HG02798 (cell line): Measurements from ENCODE around the gene MSI2.

Source experiments
- ATAC-seq: cut with Tn5 transposase; IDR thresholded peaks from one replicate; pipeline ENCODE4 v1.9.1; 2021; ENCODE audit warnings: mild to moderate bottlenecking; ENCODE audit not compliant: unreplicated experiment, poor library complexity

The MSI2 gene

DNA sequence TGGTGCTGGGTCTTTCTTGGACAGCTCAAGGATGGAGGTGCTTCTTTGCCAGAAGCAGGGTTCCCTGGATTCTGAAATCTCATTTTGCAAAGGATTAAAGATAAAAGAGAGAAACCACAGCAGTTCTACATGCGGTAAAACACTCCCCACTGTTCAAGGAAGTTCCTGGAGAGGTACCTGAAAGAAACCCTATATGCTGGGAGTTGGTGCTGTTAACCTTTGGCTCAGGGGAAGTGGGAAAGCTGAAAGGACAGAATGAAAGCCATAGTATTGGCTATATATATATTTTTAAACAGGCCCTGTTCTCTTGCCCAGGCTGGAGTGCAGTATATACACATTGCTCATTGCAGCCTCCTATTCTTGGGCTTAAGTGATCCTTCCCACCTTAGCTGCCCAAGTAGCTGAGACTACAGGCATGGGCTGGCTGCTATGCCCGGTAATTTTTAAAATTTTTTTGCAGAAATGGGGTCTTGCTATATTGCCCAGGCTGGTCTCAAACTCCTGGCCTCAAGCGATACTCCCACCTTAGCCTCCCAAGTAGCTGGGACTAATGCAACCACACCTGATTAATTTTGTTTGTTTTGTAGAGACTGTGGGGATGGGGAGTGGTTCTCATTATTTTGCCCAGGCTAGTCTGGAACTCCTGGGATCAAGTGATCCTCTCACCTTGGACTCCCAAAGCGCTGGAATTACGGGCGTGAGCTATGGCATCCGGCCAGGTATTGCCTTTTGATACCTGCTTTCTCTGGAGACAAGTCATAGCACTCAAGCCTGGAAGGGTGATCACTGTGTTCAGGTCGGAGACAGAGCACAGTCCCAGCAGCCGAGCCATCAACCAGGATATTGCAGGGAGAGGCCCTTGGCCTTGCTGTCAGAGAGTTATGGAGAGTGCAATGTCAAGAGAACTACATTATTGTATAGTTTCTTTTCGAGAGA is 55.2 kb downstream of the MSI2 start:
- ATAC-seq, result no peak

DNA sequence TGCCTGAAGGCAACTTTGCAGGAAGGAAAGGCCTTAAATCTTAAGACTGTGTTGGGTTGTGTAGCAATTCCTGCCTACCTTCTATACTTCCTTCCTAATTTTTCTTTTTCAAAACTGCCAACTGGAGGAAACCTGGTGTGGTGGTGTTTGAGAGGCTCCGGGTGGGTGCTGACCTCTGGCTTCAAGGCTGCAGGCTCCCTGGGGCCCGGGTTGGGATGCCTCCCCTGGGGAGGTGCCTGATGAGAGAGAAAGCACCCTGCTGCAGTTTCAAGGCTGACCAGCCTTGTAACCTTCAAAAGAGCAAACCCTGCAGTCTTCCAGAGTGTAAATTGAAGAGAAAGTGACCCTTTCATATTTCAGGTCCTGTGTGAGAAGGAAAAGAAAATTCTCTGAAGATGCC is 55.9 kb downstream of the MSI2 start:
- no peak for ATAC-seq

DNA sequence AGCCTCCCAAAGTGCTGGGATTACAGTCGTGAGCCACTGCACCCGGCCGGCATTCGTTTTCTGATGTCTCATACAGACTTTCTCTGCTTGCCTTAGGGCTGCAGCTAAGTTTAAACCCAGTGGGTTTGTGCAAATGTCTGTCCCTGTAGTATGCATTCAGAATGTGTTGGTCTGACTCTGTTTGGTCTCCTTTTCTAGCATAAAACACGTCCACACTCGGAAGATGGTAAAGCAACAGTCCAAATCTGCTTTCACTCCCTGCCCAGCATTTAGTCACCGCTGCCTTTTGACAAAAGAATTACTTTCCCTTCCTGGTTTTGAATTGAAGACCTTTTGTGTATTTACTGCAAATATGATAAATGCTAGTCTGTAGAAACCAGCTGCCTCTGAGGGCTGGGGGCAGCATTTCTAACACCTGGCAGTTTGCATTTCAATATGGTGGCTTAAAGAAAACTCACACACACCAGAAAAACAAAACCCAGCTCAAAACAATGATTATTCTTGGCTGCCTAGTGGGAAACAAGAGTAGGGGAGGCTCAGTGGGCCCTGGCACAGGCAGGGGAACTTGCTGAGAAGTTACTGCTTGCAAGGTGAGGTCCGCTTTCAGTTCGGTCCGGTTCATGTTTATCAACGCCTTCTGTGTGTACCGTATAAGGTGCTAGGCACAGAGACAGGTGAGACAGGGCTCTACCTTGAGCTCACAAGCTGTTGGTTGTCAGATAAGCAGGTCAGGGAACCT is 56.9 kb downstream of the MSI2 start:
- ATAC-seq, result no peak

DNA sequence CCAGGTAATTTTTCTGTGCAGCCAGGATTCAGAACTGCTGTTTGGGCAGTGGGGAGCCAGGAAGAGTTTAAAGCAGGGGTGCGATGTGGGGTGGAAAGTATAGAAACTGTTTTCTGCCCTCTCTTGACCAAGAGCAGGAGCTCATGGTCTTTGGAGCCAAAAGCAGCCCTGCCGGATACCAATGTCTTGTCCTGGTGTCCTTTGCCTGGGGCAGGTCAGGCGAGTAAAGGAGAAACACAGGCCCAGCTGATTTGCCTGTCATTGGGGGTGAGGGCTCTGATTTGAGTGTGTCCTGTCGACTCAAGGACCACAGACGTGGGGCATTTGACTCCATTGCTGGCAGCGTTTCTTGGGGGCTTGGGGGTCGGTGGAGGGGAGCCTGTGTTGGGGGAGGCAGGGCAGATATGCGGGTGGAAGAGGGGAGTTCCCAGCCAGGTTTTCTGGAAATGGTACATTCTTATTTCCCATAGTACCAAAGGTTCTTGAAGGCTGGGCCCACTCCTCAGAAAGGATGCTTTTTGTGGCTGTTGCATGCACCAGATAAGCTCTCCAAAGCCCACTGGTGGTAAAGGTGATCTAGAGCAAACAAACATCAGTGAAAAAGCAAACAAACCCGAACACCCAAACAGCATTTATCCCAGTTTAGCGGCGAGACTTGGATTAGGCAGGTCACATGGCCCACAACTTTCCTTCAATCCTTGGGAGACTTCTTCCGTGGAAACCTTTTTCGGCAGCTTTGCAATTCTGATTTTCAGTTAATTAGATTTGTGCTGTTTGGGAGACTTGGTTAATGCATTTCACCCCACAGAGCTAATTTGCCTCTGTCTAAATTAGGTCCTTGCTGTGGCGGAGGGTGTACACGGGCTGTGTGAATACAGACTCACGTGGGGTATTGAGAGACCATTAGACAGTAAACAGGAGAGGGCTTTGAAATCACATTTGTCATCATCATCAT is 59.0 kb downstream of the MSI2 start:
- no peak for ATAC-seq

DNA sequence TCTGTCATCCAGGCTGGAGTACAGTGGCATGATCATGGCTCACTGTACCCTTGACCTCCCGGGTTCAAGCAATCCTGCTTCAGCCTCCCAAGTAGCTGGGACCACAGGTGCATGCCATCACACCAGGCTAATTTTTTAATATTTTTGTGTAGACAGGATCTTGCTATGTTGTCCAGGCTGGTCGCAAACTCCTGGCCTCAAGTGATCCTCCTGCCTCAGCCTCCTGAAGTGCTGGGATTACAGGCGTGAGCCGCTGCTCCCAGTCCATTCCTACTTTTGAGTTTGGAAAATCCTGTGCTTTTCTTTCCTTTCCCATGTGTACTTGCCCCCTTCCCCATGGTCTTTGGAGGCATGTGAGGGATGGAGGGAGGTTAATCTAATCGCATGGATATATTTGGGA is 60.0 kb downstream of the MSI2 start:
- no peak for ATAC-seq

DNA sequence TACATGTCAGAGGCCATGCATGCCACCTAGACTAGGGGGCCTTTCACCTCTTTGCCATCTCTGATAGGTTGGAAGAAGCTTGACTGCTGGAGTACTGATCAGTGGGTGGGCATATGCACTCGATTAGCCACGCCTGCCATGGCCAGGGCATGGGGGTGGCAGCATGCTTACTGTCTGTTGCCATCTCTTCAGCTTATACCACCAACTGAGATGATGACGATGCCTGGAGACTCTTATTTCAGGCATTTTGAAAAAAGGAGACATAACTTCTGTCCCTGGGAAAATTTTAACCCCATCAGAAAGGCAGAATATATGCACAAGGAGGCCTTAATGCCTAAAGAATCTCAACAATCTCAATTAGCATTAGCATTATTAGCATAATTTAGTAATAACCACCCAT is 60.8 kb downstream of the MSI2 start:
- ATAC-seq, result no peak

DNA sequence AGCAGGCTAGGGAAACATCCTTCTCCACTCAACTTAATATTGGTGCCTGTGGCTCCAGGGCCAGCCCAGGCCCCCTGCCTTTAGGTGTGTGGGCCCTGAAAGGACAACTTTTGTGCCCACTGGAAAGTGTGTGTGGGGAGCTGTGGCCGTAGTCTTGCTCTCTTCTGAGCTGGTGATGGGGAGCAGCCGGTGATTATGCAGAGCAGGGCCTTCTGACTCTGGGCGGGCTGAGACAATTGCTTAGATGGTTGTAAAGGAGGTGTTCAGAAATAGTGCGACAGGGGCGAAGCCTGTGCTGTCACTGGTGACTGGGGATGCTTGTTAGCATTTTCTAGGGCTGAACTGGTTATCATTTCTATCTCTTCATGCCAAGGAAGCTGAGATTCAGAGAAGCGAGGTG is 62.6 kb downstream of the MSI2 start:
- no peak for ATAC-seq

DNA sequence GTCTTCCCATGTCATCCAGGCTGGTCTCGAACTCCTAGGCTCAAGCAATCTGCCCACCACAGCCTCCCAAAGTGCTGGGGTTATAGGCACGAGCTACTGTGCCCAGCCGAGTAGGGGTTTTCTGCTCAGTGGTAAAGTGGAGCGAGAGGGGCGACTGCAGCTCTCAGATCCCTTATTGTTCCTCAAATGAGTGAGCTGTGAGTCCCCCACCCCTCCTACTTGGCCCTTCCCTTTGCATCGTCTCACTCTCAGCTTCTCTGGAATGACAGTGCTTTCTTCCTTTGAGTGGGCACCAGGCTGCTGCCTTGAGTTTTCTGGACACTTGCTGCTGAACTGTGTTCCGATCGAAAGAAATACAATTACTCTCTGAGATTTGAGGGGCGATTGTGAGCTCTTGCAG is 63.5 kb downstream of the MSI2 start:
- no peak for ATAC-seq

DNA sequence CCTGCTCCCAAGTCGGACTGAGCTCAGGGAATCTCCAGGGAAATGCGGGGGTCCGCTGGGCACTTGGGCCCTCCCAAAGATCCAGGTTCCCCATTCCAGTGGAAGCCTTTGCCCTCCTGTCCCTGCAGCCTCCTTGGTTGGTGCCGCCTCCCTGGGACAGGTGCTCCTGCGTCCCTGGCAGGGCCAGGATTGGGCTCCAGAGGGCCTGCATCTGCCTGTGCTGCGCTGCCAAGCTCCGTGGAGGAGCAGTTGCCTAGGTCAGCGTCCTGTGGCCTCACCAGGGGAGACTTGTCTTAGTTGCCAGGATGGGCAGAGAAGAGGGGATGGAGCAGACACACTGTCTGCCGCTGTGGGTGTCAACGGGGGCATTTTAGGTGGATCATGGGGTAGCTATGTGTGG is 67.1 kb downstream of the MSI2 start:
- ATAC-seq, result no peak

DNA sequence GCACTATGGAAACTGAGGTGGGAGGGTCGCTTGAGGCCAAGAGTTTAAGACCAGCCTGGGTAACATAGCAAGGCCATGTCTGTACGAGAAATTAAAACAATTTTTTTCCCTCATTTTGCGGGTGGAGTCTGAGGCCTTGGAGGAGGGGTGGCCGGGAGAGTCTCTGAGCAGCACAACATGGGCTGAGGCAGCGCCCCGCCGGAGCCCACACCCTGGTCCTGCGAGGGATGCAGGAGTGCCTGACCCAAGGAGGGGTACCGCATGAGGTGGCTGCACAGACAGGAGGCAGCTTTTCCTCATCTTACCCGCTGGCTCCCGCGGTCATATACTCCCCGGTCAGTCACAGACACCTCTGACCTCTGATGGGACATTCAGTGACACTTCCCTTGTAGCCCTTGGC is 67.7 kb downstream of the MSI2 start:
- ATAC-seq, result no peak

DNA sequence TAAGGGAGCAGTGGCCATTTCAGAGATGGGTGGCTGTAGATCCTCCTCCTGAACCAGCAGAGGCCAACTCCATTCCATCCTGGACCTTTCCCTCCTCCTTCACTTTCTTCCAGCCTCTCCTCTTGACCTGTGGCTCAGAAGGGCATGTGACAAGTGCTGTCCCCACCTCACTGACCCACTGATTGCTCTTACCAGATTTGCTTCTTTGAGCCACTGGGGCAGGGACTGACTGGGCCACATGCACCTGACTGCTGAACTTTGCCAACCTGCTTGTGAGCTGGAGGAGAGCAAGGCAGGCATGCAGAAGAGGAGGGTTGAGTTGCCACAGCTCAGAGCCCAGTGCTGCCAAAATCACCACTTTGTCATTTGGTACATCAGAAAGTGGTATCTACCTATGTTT is 68.3 kb downstream of the MSI2 start:
- ATAC-seq, result no peak

DNA sequence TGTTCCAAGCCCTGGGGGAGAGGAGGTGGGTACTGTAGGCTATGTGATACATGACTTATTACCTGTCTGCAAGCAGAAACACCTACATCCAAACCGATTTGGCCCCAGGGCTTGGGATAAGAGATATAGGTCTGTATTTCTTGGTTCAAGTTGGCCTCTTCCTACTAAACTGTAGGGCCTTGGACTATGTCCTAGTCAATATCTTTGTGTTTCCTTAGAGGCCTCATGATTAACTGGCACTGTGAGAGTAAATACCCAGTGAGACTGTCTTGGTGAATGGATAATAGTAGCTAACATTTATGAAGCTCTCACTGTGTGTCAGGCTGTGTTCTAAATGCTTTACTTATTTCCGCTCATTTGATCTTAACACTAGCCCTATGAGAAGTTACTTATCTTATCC is 70.0 kb downstream of the MSI2 start:
- ATAC-seq, result no peak

DNA sequence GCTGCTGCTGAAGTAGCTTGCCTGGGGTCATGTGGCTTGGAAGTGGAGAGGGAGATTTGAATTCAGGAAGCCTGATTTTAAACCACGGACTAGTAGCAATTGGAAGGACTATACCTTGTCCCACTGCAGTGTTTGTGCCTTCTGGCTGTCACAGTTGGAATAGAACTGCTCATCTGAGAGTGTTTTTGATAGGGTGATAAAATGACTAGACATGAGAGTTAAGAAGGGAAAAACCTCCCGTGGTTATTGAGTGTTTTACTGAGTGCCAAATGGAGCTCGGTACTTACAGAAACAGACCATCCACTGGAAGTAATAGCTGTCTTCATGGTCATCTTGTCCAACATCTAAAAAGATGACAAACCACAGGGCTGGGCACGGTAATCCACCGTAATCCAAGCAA is 70.4 kb downstream of the MSI2 start:
- no peak for ATAC-seq

DNA sequence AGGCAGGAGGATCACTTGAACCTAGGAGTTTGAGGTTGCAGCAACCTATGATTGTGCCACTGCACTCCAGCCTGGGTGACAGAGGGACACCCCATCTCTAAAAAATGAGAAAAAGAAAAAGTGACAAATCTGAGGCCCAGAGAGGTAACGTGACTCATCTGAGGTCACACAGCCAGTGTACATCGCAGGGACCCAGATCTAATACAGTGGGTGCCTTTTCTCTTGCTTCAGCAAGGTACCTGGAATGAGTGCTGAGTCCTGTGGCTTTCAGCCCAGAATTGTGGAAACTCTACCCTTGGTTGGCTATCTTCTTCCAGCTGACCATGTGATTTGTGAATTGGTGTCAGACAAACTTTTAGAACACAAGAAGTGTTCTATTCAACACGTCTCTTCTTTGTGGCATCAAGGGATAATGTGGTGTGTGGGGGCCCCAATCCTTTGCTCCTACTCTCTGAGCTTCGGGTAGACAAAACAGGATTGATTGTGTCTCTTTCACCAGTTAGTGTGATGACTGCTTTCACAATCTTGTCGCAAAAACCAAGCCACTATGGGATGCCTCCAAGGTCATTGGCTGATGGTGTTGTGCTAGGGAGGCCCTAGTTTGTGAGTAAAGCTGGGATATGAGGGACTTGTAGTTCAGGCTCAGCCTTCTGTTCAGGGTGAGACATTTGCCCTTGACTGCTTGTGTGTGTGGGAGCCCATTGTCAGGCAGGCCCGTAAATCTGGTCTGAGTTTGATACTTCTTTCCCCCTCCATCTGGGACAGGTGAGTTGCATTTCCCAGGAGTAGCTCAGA is 71.0 kb downstream of the MSI2 start:
- ATAC-seq, result no peak

DNA sequence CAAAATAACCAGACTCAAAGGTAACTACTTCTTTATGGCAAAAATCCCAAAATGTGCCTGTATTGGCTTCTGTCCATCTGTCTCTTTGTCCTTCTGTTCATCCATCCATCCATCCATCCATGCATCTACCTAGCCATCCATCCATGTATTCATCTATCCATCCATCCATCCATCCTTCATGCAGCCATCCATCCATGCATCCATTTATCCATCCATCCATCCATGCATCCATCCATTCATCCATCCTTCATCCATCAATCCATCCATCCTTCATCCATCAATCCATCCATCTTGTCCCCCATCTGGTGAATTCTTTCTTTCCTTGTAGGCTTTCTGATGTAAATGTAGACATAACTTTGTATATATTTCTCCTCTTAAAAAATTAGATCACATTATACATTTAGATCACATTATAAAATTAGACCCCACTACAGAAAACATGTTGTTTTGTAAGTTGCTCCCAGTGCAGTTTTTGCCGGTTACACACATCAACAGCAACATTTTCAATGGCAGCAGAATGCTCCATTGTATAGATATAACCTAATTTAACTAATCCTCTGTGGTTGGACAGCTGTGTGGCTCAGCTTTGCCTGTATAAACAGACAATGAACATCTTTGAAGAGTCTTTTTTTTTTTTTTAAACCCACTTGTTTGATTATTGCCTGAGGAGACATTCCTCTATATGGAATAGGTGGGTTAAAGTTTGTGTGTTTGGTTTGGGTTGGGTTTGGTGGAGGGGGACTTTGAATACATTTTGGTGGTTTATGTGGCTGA is 72.0 kb downstream of the MSI2 start:
- no peak for ATAC-seq

DNA sequence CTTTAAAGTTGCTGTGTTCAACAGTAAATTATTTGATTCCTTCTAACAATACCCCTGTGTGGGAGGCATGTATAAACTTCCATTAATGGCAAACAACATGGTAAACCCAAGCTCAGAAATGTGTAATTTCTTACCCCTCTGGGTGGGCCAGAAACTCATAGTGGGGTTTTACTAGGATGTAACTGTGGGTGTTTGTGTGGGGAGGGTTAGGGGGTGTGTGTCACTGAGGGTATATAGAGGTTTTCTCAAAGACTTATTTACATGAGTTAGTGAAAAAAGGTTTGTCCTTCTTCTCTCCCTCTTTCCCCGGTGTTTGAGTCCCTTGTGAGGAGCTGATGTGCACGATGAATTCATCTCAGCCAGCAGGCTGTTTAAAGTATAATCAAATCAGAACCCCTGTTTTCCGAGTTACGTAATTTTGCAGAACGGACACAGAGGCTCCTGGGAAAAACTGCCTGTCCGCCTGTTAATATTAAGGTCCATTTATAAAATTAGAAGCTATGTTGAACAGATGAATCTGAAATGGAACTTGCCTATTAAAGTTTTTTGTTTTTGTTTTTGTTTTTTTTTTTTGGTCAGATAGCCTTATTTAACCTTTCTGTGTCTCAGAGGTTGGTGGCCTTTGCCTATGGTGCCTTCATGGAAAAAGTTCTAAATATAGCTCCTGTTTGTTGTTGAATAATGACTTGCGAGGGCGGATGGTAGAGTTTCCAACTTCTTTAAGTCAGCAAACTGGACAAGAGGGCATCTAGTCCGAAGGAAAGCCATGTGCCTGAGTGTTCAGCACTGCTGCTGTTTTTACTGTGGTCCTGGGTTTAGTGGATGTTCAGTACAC is 73.3 kb downstream of the MSI2 start:
- ATAC-seq, result no peak

DNA sequence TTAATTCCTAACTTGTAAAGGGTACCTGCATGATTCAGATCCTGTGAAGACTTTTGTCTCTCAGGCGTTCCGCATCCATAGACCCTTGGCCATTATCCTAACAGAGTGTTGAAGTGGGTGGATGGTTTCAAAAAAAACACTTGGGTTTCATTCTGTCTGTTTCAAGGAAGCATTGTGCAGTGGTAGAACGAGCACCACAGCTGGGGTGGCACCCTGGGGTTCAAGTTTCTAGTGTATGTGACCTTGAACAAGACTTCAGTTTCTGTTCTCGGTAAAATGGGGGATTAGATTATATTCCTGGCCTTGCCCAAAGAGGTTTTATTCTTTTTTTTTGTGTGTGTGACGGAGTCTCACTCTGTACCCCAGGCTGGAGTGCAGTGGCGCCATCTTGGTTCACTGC is 74.3 kb downstream of the MSI2 start:
- no peak for ATAC-seq

DNA sequence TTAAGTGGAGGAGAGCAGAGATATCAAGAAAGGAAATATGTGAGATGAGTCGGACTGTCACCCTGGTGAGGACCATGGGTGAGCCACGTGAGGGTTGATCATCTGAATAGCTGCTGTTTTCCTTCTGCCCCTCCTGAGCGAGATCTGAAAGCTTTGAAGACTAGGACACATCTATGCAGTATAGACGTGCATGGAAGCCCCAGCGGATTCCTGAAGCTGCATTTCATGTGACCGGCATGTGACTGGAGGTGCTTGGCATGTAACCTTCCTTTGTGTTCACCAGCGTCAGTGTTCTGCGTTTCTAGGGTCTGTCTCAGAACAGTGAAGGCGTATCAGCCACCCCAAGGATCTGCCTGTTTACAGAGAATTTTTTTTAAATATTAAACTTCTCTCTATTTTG is 75.1 kb downstream of the MSI2 start:
- no peak for ATAC-seq
